Keratinocyte (primary cell): ENCODE measurements around the gene KCNG2. TPM values are rescaled to one million over a fixed set of nuclear protein-coding genes. Genes with fewer than 3 reads are reported as not detected.

Experiments used
- DNase-seq: peaks from one replicate; pipeline ENCODE4 v3.0.0-alpha.2; 2011; ENCODE audit warnings: low read depth, missing footprints, low spot score
- FAIRE-seq: peaks from 2 replicates; lab custom pipeline; 2011; peaks lifted over from hg19 to GRCh38; lab: Jason Lieb, UNC
- H2AFZ ChIP-seq: 2 replicates; pipeline ENCODE4 v1.6.0; 2012; ENCODE audit warnings: low read length, control low read depth, inconsistent platforms; ENCODE audit not compliant: control insufficient read depth
- H3K27ac ChIP-seq: 2 replicates; pipeline ENCODE4 v1.5.1; 2011; ENCODE audit warnings: low read length; ENCODE audit not compliant: control insufficient read depth, insufficient read depth
- H3K27me3 ChIP-seq: 3 replicates; pipeline ENCODE4 v1.6.0; 2011; ENCODE audit warnings: low read length; ENCODE audit not compliant: control insufficient read depth, insufficient read depth; ENCODE audit errors: extremely low read depth
- H3K36me3 ChIP-seq, 2 experiments: 2 replicates in 1 of 2; 3 replicates in 1 of 2; pipeline ENCODE4 v1.5.1; 2011; ENCODE audit warnings: low read length in 2 of 2, mild to moderate bottlenecking in 1 of 2; ENCODE audit not compliant: control insufficient read depth in 2 of 2, insufficient read depth in 2 of 2; ENCODE audit errors: extremely low read depth in 1 of 2
- H3K4me1 ChIP-seq: 3 replicates; pipeline ENCODE4 v1.5.1; 2011; ENCODE audit warnings: low read length; ENCODE audit not compliant: control insufficient read depth, insufficient read depth; ENCODE audit errors: extremely low read depth
- H3K4me2 ChIP-seq: 3 replicates; pipeline ENCODE4 v1.6.0; 2011; ENCODE audit warnings: low read depth, low read length; ENCODE audit not compliant: control insufficient read depth, insufficient read depth; ENCODE audit errors: extremely low read depth
- H3K4me3 ChIP-seq, 3 experiments: fragments of 200-600 bp in 1 of 3; sonication (generic) in 1 of 3; 2 replicates in 2 of 3; 3 replicates in 1 of 3; pipeline ENCODE4 v1.5.1; 2011 to 2016; ENCODE audit warnings: low read length in 3 of 3, mild to moderate bottlenecking in 3 of 3, control low read depth in 2 of 3, inconsistent platforms in 1 of 3, low read depth in 1 of 3, mixed read lengths in 1 of 3, mixed run types in 1 of 3, moderate library complexity in 1 of 3; ENCODE audit not compliant: control insufficient read depth in 2 of 3, insufficient read depth in 2 of 3; ENCODE audit errors: extremely low read depth in 1 of 3
- H3K79me2 ChIP-seq: 2 replicates; pipeline ENCODE4 v1.6.0; 2012; ENCODE audit warnings: low read length; ENCODE audit not compliant: control insufficient read depth, insufficient read depth
- H3K9ac ChIP-seq: 3 replicates; pipeline ENCODE4 v1.6.0; 2011; ENCODE audit warnings: low read length; ENCODE audit not compliant: control insufficient read depth, insufficient read depth; ENCODE audit errors: extremely low read depth
- H3K9me1 ChIP-seq: 3 replicates; pipeline ENCODE4 v1.6.0; 2011; ENCODE audit warnings: low read length; ENCODE audit not compliant: control insufficient read depth, insufficient read depth; ENCODE audit errors: extremely low read depth
- H3K9me3 ChIP-seq: 2 replicates; pipeline ENCODE4 v1.5.1; 2012; ENCODE audit warnings: low read depth, low read length; ENCODE audit not compliant: control insufficient read depth
- H4K20me1 ChIP-seq: 3 replicates; pipeline ENCODE4 v1.6.0; 2011; ENCODE audit warnings: low read length; ENCODE audit not compliant: control insufficient read depth, insufficient read depth; ENCODE audit errors: extremely low read depth
- EZH2 ChIP-seq: IDR thresholded peaks from one replicate; pipeline ENCODE4 v1.6.1; 2012; ENCODE audit warnings: inconsistent platforms, mild to moderate bottlenecking, low read length, moderate library complexity
- dilution Hi-C: fragments of 300-500 bp; cut with MboI; formaldehyde crosslinking; loops from one replicate; pipeline ENCODE4 v1.7.0; 2020; ENCODE audit warnings: low sequenced_read_pairs; ENCODE audit not compliant: extremely low pct_ligation_motif_present
- polyA plus RNA-seq, 5 experiments: library from polyadenylated mRNA; depleted of rRNA in 3 of 5; stranded (reverse) in 3 of 5; stranded (forward) in 1 of 5; unstranded in 1 of 5; fragments of >200 nt; gene quantifications; 1 replicate in 1 of 5; 2 replicates in 3 of 5; 3 replicates in 1 of 5; pipeline versions ENCODE4 v1.2.1 to v1.2.3, GENCODE V29; 2011 to 2012; ENCODE audit warnings: missing spikeins in 2 of 5, low read depth in 1 of 5, low replicate concordance in 1 of 5
- TF ChIP-seq, protein P1 (sequence below), 3 experiments: IDR thresholded peaks in 1 of 3; conservative IDR thresholded peaks in 1 of 3; optimal IDR thresholded peaks in 1 of 3; 2 replicates in 2 of 3; 3 replicates in 1 of 3; pipeline versions ENCODE3 to v1.5.1; 2011; ENCODE audit warnings: low read length in 3 of 3, mild to moderate bottlenecking in 3 of 3, moderate library complexity in 2 of 3, control low read depth in 1 of 3, inconsistent platforms in 1 of 3; ENCODE audit not compliant: insufficient read depth in 2 of 3; ENCODE audit errors: extremely low read depth in 1 of 3

KCNG2 gene
- polyA plus RNA-seq, 1 donor (not counting 4 experiments of a cell fraction or from before 2014, with no cell fraction given), result not detected

DNA sequence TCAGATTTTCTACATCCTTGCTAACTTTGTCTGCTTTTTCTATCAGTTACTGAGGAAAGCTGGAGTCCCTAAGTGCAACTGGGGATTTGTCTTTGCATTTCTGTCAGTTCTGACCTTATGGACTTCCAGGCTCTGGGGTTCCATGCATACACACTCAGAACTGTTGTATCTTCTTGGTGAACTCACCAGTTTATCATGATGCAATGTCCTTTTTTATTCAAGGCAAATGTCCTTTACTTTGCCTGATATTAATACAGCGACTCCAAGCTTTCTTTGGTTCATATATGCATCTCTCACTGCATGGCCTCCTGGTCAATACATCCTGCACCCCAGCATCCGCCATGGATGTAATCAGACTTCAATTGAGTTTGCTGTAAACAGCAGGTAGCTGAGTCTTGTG lies 109.0 kb downstream of the KCNG2 start:
- H2AFZ ChIP-seq, result no peak overlapping the region
- DNase-seq (no peak), FAIRE-seq (no peak)
- dilution Hi-C loops, result no loop called here
- peaks cover 10% of the 10 kb centered on the region for H3K79me2 ChIP-seq
- no peak overlapping the region for H3K9ac ChIP-seq
- H3K9me3 ChIP-seq, result no peaks in the 10 kb centered on the region
- no peaks in the 10 kb centered on the region for H3K27me3 ChIP-seq
- peaks cover 9 to 15% of the 10 kb centered on the region in 2 experiments for H3K36me3 ChIP-seq
- no peak overlapping the region for H3K4me3 ChIP-seq
- H4K20me1 ChIP-seq, result no peaks in the 10 kb centered on the region
- H3K4me1 ChIP-seq, result peaks cover 8% of the 10 kb centered on the region
- no peak for TF ChIP-seq EZH2
- TF ChIP-seq, protein P1, sequence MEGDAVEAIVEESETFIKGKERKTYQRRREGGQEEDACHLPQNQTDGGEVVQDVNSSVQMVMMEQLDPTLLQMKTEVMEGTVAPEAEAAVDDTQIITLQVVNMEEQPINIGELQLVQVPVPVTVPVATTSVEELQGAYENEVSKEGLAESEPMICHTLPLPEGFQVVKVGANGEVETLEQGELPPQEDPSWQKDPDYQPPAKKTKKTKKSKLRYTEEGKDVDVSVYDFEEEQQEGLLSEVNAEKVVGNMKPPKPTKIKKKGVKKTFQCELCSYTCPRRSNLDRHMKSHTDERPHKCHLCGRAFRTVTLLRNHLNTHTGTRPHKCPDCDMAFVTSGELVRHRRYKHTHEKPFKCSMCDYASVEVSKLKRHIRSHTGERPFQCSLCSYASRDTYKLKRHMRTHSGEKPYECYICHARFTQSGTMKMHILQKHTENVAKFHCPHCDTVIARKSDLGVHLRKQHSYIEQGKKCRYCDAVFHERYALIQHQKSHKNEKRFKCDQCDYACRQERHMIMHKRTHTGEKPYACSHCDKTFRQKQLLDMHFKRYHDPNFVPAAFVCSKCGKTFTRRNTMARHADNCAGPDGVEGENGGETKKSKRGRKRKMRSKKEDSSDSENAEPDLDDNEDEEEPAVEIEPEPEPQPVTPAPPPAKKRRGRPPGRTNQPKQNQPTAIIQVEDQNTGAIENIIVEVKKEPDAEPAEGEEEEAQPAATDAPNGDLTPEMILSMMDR (optimal IDR thresholded peaks at IDR 0.05 in 1 of 3, IDR thresholded peaks at IDR 0.05 in 1 of 3, conservative IDR thresholded peaks at IDR 0.05 in 1 of 3; ENCODE audit: extremely low read depth in 1 of 3, insufficient read depth in 2 of 3, low read length in 3 of 3), result no peak
- H3K4me2 ChIP-seq, result no peak overlapping the region
- H3K9me1 ChIP-seq, result no peaks in the 10 kb centered on the region
- H3K27ac ChIP-seq, result no peak overlapping the region

DNA sequence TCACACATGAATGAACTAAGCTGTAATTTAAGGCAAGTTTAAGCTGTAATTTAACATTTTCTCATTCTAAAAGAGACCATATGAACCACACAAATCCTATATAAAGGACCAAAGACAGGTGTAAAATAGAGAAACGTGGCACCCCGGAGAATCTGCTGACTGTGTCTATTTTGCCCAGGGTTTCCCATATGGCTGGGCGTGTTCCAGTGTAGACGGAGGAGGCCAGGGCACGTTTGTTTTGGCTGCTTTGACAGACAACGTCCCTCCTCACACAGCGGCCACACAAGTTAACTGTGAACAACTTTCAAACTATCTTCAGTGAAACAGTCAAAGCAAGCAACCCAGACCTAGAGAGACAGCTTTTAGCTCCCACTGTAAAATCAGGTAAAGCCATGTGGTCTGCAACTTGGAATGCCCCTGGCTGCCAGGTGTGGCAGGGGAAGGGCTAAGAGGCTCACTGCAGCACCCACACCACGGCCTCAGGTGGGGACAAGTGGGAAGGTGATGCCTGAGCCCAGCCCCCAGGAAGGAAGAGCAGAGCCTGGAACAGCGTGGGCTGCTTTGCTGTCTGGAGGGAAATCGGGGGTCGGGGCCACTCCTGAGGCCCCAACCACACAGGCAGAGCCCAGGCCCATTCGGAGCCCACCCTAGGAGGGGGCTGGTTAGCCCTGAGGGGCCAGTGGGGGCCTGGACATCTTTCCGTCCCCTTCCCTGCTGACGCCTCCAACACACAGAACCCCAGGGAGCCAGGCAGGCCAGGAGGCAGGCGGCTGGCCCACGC lies 113.0 kb downstream of the KCNG2 start:
- Histone ChIP-seq H3K79me2 (peaks cover 23% of the 10 kb centered on the region), H3K4me3 (no peak overlapping the region), H2AFZ (no peak overlapping the region), H3K27ac (no peak overlapping the region), H3K9ac (no peak overlapping the region), H4K20me1 (no peaks in the 10 kb centered on the region), H3K9me1 (no peaks in the 10 kb centered on the region), H3K27me3 (no peaks in the 10 kb centered on the region), H3K9me3 (no peaks in the 10 kb centered on the region), H3K36me3 (peaks cover 8 to 9% of the 10 kb centered on the region in 2 experiments), H3K4me1 (no peaks in the 10 kb centered on the region), H3K4me2 (no peak overlapping the region)
- TF ChIP-seq EZH2, result no peak
- TF ChIP-seq, protein P1 (optimal IDR thresholded peaks at IDR 0.05 in 1 of 3, IDR thresholded peaks at IDR 0.05 in 1 of 3, conservative IDR thresholded peaks at IDR 0.05 in 1 of 3; ENCODE audit: extremely low read depth in 1 of 3, insufficient read depth in 2 of 3, low read length in 3 of 3), result no peak
- dilution Hi-C loops, result no loop called here
- DNase-seq (no peak), FAIRE-seq (no peak)
